ENCODE measurements around the gene KCNN1.

Gene KCNN1

DNA sequence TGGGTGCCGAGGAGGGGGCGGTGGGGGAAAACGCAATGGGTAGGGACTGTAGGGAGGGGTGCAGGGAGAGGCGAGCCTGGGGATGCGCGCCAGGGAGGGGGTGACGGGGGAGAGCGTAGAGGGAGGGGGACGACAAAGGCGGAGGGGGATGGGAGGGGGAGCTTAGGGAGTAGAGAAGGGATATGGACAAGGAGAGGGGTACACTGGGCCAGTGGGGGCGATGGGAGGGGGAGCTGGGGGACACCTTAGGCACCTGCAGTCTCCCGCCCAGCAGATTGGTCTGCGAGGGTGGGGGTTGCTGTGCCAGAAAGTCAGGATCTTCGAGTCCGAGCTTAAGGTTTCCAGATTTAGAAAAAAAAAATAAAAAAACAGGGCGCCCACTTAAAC is 18.4 kb upstream of the KCNN1 start:
- TF ChIP-seq, protein P1, sequence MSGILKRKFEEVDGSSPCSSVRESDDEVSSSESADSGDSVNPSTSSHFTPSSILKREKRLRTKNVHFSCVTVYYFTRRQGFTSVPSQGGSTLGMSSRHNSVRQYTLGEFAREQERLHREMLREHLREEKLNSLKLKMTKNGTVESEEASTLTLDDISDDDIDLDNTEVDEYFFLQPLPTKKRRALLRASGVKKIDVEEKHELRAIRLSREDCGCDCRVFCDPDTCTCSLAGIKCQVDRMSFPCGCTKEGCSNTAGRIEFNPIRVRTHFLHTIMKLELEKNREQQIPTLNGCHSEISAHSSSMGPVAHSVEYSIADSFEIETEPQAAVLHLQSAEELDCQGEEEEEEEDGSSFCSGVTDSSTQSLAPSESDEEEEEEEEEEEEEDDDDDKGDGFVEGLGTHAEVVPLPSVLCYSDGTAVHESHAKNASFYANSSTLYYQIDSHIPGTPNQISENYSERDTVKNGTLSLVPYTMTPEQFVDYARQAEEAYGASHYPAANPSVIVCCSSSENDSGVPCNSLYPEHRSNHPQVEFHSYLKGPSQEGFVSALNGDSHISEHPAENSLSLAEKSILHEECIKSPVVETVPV (CRISPR knock-in tag; IDR thresholded peaks at IDR 0.05): no peak
- no peak for TF ChIP-seq ZFP30 (CRISPR knock-in tag; IDR thresholded peaks at IDR 0.05)
- TF ChIP-seq ZNF565 (CRISPR knock-in tag; conservative IDR thresholded peaks at IDR 0.05; ENCODE audit: low read depth): no peak
- TF ChIP-seq SNAI2 (CRISPR knock-in tag; IDR thresholded peaks at IDR 0.05): no peak
- no peak for ATAC-seq

DNA sequence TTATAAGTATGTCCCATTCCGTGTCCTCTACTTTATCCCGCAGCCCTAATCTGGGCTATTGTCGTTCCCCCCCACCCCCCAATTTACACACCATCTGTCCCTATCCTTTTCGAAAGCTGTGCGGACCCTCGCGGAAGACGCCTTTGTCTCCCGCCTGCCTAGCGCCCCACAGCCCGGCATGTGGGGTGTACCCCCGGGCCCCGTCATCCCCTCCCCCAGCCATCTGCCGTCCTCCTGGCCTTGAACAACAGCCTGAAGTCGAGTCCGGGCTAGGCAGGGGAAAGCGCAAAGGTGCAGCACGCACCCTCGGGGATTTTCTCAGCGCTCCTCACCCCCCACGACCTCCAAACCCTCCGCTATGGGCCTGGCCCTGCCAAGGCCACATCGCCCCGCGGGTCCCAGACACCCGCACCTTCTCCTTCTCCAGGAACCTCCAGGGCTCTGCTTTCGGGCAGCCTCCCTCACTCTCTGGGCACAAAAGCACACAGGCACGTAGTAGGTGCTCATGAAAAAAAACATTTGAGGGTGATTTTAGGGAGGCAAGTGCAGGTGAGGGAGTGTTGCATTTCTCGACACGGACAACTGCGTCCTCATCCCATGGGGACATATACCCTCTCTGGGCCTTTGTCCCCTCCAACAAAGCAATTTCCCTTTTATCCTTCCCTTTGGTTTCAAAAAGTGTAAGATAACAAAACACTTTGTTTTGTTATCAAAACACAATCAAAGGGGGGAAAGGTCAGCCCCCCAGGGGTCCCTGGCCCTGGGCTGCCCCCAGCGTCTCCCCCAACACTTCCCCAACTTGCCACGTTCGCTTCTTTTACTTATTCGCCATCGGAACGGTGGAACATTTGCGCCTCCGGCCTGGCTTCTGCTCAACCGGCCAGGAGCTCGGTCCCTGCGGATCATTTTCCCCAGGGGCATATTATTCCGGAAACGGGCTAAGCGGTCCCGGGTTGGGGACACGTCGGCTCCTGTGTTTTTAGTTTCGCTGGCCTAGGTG is 17.7 kb upstream of the KCNN1 start:
- ATAC-seq: no peak
- TF ChIP-seq, protein P2, sequence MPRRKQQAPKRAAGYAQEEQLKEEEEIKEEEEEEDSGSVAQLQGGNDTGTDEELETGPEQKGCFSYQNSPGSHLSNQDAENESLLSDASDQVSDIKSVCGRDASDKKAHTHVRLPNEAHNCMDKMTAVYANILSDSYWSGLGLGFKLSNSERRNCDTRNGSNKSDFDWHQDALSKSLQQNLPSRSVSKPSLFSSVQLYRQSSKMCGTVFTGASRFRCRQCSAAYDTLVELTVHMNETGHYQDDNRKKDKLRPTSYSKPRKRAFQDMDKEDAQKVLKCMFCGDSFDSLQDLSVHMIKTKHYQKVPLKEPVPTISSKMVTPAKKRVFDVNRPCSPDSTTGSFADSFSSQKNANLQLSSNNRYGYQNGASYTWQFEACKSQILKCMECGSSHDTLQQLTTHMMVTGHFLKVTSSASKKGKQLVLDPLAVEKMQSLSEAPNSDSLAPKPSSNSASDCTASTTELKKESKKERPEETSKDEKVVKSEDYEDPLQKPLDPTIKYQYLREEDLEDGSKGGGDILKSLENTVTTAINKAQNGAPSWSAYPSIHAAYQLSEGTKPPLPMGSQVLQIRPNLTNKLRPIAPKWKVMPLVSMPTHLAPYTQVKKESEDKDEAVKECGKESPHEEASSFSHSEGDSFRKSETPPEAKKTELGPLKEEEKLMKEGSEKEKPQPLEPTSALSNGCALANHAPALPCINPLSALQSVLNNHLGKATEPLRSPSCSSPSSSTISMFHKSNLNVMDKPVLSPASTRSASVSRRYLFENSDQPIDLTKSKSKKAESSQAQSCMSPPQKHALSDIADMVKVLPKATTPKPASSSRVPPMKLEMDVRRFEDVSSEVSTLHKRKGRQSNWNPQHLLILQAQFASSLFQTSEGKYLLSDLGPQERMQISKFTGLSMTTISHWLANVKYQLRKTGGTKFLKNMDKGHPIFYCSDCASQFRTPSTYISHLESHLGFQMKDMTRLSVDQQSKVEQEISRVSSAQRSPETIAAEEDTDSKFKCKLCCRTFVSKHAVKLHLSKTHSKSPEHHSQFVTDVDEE (CRISPR knock-in tag; IDR thresholded peaks at IDR 0.05): no peak
- TF ChIP-seq RARB (CRISPR knock-in tag; IDR thresholded peaks at IDR 0.05) (no peak), BACH2 (CRISPR knock-in tag; IDR thresholded peaks at IDR 0.05; ENCODE audit: borderline replicate concordance) (no peak), SNAI2 (CRISPR knock-in tag; IDR thresholded peaks at IDR 0.05) (no peak), OSR1 (CRISPR knock-in tag; IDR thresholded peaks at IDR 0.05) (no peak), ISL1 (CRISPR knock-in tag; IDR thresholded peaks at IDR 0.05) (no peak), CSDC2 (CRISPR knock-in tag; IDR thresholded peaks at IDR 0.05) (no peak), GLIS3 (CRISPR knock-in tag; IDR thresholded peaks at IDR 0.05) (no peak), ZNF8 (CRISPR knock-in tag; IDR thresholded peaks at IDR 0.05) (no peak), ZNF565 (CRISPR knock-in tag; conservative IDR thresholded peaks at IDR 0.05; ENCODE audit: low read depth) (no peak), ESRRG (CRISPR knock-in tag; IDR thresholded peaks at IDR 0.05) (no peak), ZFP3 (CRISPR knock-in tag; IDR thresholded peaks at IDR 0.05) (no peak), ARNTL (CRISPR knock-in tag; IDR thresholded peaks at IDR 0.05; ENCODE audit: borderline replicate concordance, low read depth) (no peak), ZC3H10 (CRISPR knock-in tag; IDR thresholded peaks at IDR 0.05) (no peak), TOX (CRISPR knock-in tag; IDR thresholded peaks at IDR 0.05; ENCODE audit: borderline replicate concordance) (no peak), ZNF70 (CRISPR knock-in tag; IDR thresholded peaks at IDR 0.05) (no peak)
- TF ChIP-seq, protein P3, sequence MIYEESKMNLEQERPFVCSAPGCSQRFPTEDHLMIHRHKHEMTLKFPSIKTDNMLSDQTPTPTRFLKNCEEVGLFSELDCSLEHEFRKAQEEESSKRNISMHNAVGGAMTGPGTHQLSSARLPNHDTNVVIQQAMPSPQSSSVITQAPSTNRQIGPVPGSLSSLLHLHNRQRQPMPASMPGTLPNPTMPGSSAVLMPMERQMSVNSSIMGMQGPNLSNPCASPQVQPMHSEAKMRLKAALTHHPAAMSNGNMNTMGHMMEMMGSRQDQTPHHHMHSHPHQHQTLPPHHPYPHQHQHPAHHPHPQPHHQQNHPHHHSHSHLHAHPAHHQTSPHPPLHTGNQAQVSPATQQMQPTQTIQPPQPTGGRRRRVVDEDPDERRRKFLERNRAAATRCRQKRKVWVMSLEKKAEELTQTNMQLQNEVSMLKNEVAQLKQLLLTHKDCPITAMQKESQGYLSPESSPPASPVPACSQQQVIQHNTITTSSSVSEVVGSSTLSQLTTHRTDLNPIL (CRISPR knock-in tag; IDR thresholded peaks at IDR 0.05; ENCODE audit: low read depth): no peak
- TF ChIP-seq, protein P1 (CRISPR knock-in tag; IDR thresholded peaks at IDR 0.05): no peak
- TF ChIP-seq, protein P4, sequence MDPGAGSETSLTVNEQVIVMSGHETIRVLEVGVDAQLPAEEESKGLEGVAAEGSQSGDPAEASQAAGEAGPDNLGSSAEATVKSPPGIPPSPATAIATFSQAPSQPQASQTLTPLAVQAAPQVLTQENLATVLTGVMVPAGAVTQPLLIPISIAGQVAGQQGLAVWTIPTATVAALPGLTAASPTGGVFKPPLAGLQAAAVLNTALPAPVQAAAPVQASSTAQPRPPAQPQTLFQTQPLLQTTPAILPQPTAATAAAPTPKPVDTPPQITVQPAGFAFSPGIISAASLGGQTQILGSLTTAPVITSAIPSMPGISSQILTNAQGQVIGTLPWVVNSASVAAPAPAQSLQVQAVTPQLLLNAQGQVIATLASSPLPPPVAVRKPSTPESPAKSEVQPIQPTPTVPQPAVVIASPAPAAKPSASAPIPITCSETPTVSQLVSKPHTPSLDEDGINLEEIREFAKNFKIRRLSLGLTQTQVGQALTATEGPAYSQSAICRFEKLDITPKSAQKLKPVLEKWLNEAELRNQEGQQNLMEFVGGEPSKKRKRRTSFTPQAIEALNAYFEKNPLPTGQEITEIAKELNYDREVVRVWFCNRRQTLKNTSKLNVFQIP (CRISPR knock-in tag; IDR thresholded peaks at IDR 0.05; ENCODE audit: borderline replicate concordance, low read depth): no peak
- TF ChIP-seq, protein P5, sequence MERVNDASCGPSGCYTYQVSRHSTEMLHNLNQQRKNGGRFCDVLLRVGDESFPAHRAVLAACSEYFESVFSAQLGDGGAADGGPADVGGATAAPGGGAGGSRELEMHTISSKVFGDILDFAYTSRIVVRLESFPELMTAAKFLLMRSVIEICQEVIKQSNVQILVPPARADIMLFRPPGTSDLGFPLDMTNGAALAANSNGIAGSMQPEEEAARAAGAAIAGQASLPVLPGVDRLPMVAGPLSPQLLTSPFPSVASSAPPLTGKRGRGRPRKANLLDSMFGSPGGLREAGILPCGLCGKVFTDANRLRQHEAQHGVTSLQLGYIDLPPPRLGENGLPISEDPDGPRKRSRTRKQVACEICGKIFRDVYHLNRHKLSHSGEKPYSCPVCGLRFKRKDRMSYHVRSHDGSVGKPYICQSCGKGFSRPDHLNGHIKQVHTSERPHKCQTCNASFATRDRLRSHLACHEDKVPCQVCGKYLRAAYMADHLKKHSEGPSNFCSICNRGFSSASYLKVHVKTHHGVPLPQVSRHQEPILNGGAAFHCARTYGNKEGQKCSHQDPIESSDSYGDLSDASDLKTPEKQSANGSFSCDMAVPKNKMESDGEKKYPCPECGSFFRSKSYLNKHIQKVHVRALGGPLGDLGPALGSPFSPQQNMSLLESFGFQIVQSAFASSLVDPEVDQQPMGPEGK (CRISPR knock-in tag; IDR thresholded peaks at IDR 0.05; ENCODE audit: borderline replicate concordance): no peak

Measured in SK-N-SH treated with all-trans-retinoic acid at 6 μM for 48 hours (cell line).